Glomerular visceral epithelial cell (primary cell): ENCODE data around the gene VSX1.

Experiments used
- DNase-seq: peaks from one replicate; pipeline ENCODE4 v3.0.0-alpha.2; 2016; ENCODE audit errors: extremely low spot score

Gene VSX1

DNA sequence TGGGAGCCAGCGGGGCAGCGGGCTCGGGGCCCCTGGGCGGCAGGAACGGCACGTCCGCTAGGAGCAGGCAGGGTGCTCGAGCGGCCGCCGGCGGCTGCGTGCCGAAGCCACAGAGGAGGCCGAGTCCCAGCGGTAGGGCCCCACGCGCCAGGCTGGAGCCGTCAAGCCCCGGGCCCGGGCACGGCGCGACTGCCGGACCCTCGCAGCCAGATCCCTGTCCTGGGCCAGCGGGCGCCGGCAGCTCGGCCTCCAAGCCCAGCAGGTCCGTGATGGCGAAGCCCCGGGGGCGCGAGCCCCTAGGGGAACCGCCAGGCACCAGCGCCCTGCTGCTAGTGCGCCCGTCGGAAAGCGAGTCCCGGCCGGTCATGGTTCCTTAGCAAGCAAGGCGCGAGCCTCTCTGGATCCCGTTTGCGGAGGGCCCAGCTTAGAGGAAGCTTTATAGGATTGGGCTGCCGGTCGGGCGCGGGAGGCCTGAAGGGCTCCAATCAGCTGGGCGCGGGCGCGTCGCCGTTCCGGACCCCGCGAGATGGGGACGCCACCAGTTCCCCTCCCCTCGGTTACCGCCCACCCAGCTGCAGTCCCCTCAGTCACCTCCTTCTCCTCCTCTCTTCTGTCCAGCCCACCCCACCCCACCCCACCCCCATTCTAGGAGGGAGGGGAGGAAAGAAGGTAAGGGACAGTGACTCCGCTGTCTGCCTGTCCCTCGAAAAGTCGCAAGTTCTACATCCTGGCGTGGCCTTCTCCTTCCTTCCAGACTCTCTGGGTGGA is at the start of gene VSX1:
TSS of gene VSX1 (minus strand) at position 412 of the 768 bp plus-strand sequence. CDS start at position 367, 45 bp downstream.
- DNase-seq: no peak

- no peak for DNase-seq
Measured at GRCh38 chr20:25129908-25130307, 48.0 kb upstream of the VSX1 start.

- DNase-seq: no peak
Measured at GRCh38 chr20:25129428-25129827, 47.5 kb upstream of the VSX1 start.

DNA sequence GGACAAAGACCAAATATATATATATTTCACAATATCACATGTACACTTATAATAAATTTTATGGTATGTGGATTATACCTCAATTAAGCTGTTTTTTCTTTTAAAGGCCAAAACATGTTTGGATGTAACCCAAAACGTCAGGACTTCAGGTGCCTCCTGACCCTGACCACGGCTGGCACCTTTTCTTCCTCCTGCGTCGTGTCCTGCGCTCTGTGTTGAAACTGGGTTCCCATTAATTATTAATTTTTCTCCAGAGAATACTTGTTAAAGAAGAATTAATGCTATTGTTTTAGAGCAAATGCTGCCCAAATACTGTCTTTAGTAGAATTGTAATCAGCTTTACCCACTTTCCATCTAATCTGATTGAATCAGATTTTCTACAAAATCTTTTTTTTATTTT is 46.7 kb upstream of the VSX1 start:
- DNase-seq: no peak

GRCh38 chr20:25127761-25128537 is 46.0 kb upstream of the VSX1 start:
- DNase-seq: no peak

GRCh38 chr20:25126204-25127029 is 44.5 kb upstream of the VSX1 start:
- DNase-seq: peak; percentile 26

GRCh38 chr20:25125636-25126035 is 43.7 kb upstream of the VSX1 start:
- DNase-seq: no peak

GRCh38 chr20:25120920-25121319 is 39.0 kb upstream of the VSX1 start:
- no peak for DNase-seq

GRCh38 chr20:25120457-25120856 is 38.5 kb upstream of the VSX1 start:
- DNase-seq: no peak

DNA sequence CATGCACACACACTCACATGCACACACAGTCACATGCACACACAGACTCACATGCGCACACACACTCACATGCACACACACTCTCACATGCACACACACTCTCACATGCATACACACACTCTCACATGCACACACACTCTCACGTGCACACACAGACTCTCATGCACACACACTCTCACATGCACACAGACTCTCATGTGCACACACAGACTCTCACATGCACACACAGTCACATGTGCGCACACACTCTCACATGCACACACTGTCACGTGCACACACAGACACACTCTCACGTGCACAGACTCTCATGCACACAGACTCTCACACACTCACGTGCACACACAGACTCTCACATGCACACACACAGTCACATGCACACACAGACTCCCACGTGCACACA is 36.6 kb upstream of the VSX1 start:
- DNase-seq: no peak

DNA sequence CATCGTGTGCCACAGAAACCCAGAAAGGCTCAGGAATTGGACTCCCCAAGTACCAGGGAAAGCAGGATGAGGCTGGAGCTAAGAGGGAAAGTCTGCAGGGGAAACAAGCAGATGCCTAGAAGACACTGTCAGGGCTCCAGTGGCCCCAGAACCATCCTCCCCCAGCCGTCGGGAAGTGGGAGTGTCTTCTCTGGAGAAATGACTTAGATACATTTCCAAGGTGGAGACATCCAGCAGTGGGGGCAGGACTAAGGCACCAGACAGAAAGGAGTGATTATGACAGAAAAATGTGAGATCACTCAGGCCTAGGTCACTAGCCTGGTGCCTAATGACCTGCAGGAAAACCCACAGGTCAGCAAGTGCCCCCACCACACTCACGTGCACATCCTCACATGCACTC is 36.0 kb upstream of the VSX1 start:
- no peak for DNase-seq

GRCh38 chr20:25116739-25117458 is 35.0 kb upstream of the VSX1 start:
- no peak for DNase-seq

DNA sequence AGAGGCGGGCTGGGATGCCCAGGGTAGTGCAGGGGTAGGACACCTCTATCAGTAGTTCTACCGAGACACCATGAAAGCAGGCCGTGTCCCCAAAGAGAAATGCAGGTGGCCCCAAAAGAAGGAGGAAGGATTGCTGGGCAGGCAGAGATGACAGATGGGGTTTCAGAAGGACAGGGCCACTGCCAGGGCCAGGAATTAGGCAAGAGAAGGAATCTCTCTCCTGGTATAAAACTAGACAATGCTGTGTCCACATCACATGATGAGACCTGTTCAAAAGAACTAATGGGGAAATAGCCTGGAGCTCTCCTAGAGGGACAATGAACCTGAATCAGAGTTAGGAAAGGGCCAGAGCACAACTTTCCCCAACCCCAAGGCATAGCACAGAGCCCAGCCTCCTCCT is 21.6 kb upstream of the VSX1 start:
- DNase-seq: no peak

GRCh38 chr20:25100914-25101313 is 19.0 kb upstream of the VSX1 start:
- no peak for DNase-seq

DNA sequence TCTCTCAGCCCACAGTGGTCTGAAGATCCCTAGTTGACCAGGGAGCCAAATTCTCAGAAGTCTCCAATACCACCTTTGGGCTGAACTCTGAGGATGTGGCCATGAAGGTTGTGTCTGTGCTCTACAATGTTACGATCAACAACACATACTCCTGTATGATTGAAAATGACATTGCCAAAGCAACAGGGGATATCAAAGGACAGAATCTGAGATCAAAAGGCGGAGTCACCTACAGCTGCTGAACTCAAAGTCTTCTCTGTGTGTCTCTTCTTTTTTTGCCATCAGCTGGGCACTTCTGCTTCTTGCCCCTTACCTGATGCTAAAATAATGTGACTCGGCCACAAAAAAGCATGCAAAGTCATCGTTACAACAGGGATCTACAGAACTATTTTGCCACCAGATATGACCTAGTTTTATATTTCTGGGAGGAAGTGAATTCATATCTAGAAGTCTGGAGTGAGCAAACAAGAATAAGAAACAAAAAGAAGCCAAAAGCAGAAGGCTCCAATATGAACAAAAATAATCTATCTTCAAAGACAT is 17.7 kb upstream of the VSX1 start:
- DNase-seq: no peak

DNA sequence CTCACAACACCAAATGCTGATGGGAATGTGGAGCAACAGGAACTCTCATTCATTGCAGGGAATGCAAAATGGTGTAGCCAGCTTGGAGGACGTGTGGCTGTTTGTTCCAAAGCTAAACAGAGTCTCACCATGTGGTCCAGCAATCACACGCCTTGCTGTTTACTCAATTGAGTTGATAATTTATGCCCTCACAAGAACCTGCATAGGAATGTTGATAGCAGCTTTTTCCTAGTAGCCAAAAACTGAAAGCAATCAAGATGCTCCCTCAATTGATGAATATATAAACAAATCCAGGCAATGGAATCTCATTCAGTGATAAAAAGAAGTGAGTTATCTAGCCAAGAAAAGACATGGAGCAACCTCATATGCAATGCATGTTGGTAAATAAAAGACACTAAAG is 15.6 kb upstream of the VSX1 start:
- no peak for DNase-seq

DNA sequence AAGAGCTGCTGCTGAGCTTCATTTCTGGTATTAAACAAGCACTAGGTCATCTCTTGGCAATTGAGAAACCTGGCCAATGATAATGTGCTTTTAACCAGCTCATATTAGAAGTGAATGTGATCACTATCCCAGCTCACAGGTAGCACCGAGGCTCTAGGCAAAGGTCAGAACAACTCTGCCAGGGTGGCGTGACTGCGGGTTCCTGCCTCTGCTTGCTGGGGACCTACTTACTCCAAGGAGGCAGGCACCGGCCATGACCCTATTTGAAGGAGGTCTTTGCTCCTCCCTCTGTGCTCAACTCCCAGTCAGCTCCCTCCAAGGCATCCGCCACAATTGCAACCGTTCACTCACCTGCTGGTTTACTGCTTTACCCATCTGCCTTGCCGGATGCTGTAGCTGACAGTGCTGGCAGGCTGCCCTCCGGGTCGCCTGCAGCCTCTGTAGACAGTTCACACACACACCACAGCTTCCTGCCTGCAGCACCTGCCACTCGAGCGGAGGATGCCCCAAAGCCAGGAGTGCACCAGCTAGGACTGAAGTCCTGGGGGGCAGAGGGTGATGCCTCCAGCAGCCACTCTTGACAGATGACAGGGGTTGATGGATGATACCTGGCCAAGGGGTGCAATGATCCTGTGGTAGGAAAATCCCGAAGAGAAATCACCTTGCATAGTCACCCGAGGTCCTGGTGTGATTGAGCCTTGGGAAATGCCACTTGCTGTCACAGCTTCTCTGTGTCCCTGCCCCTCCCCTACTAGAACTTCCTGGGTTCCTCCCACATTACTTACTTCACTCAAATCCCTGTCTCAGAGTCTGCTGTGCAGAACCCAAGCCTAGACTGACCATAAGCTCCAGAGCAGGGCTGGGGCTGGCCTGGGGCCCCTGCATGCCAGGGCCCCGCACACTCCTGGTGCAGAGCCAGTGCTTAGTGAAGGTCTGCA is 8.8 kb upstream of the VSX1 start:
- no peak for DNase-seq

DNA sequence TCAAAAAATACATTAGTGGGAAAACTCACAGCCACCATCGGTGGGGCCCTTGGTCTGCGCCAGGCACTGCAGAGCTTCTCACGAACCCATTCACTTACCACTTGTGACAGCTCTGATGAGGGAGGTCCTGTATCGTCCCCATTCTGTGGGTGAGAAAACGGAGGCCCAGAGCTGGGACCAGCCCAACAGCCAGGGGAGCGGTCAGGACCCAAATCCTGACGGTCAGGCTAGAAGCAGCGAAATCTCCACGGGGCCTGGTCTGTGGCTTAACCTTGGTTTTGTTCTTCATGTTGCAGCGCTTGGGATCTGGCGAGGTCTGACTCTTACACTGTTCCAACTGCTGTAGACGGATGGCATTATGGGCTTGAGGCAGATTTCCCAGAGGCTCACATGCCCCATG is 7.7 kb upstream of the VSX1 start:
- no peak for DNase-seq

GRCh38 chr20:25089096-25089495 is 7.2 kb upstream of the VSX1 start:
- DNase-seq: no peak

DNA sequence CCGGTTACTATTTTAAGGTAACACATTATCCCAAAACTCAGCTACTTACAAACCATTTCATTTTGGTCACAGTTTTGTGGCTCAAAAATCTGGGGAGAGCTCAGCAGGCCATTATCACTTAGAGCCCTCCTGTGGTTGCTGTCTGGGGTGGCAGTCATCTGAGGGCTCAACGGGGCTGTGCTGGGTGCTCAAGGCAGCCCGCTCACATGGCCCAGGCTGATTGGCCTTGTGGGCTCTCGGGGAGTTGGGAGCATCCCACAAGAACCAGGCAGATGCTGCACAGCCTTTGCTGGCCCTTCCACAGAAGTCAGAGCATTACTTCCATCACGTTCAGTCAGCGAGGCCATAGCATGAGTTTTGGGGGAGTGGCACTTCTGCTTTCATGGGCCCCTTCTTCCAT is 6.3 kb upstream of the VSX1 start:
- DNase-seq: no peak
